ENCODE results near the gene ZFYVE28.

ZFYVE28 gene

DNA sequence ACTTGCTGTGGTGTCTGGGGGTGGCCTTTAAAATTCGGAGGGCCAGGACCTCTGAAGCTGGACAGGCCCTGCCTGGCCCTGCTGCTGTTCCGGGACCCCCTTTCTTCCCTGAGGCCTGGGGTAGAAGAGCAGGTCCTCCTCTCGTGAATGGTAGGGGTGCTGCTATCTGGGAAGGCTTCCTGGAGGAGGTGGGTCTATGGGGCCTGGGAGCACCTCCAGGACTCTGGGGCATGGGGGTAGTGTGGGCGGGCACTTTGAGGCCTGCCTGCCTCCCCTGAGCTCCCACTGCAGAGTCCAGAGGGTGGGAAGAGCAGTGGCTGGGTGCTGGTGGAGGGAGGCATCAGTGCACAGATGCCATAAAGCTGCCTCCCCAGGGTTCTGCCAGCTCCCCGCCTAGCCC, 151.6 kb downstream of the ZFYVE28 start:
- no peak for DNase-seq

DNA sequence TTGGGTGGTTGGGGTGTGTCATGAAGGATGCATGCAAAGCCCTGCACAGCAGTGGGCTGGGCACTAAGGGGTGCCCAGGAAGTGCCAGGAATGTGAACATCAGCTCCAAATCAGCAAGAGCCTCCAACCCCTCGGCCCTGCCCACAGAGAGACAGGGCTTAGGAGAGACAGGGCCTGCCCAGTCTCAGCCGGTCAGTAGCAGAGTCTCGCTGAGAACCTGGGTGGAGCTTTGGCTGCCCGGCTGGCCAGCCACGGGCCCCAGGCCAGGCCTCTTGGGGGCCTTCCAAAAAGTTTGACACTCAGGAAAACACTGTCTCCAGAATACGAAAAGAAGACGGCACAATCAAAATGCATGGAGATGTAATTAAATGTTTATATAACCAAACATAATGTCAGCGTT, 152.3 kb downstream of the ZFYVE28 start:
- no peak for DNase-seq

DNA sequence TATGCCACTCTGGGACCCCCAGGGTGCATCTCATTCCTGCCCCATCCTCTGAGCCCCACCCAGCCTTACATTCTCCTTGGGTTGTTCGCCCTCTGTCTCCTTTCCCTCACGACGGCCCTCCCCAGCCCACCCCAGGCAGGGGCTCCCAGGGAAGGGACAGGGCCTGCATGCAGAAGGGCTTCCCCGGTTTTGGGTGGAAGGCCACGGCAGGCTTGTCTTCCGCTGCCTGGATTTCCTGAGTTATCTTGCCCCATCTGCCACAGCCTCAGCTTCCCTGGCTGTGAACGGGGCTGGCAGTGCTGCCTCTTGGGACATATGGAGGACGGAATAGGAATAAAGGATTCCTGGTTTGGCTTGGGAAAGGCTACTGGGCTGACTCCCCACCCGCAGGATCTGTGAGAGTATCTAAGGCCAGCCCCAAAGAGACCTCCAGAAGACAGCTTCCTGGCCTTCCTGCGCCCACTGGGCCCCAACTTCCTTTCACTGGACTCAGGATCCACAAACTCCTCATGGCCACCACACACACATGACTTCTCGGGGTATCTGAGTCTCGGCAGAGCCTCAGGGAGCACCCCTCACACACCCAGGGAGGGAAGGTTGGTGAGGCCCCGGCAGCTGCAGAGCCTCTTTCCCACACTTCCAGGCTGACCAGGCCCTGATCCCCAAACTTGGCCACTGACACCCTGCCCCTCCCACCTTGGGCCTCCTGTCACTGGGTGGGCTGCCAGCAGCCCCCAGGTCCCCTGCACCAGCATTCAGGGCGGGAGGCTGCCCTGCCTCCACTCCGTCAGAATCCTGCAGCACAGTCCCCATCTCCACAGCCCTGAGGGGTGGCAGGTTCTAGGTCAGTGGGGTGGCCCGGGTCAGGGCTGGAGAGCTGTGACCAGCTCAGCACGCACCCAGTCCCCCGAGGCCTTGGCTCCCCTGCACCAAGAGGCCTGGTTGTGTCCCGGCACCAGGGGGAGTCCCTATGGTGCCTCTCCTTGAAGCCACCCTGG, 153.0 kb downstream of the ZFYVE28 start:
- DNase-seq: no peak

DNA sequence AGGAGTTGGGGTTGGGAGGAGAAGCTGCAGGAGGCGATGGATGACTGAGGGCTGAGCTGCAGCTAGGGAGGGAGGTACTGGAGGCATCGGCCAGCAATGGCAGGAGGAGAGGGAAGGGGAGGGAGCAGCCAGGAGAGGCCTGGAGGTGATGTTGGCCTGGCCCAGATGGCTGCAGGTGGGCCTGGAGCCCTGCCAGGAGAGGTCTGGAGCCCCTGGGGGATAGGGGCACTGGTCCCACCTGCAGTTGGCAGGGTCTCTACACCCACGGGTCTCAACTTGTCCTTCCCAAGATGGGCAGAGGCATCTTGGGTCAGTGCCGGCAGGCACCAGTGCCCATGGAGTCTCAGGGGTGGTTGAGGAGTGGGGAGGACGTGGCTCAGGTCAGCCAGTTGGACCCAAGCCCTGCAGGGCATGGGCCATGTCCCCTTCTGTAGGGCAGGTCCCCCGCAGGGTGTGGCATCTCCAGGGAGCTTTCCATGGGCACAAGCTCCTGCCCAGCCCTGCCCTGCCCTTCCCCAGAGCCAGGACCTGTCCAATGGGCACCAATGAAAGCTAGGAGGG, 153.9 kb downstream of the ZFYVE28 start:
- DNase-seq: no peak

DNA sequence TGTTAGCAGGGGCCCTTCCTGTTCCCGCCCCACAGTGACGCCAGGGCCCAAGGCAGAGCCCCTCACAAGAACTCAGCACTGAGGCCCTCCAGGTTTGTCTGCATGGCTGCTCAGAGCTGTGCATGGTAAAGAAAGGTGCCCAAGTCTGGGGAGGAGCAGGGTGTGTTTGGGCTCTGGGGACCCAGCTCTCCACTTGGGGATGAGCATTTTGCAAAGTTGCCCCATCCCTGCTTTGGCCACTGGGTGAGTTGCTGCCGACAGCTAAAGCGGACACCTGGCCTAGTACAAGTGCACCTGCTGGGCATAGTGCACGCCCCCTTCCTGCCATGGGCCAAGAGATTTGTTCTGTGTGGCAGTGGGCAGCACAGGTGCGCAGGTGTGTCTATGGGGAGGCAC, 154.5 kb downstream of the ZFYVE28 start:
- no peak for DNase-seq

DNA sequence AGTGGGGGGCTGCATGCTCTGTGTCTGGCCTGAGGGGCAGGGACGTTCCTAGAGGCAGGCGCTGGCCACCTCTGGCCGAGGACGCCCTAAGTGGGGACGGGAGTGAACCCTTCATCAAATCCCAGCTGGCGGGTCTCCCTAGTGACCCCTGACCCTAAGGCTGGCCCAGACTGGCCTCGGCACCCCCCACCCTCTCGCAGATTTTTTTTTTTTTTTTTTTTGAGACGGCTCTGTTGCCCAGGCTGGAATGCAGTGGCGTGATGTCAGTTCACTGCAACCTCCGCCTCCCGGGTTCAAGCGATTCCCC, 155.5 kb downstream of the ZFYVE28 start:
- no peak for DNase-seq

DNA sequence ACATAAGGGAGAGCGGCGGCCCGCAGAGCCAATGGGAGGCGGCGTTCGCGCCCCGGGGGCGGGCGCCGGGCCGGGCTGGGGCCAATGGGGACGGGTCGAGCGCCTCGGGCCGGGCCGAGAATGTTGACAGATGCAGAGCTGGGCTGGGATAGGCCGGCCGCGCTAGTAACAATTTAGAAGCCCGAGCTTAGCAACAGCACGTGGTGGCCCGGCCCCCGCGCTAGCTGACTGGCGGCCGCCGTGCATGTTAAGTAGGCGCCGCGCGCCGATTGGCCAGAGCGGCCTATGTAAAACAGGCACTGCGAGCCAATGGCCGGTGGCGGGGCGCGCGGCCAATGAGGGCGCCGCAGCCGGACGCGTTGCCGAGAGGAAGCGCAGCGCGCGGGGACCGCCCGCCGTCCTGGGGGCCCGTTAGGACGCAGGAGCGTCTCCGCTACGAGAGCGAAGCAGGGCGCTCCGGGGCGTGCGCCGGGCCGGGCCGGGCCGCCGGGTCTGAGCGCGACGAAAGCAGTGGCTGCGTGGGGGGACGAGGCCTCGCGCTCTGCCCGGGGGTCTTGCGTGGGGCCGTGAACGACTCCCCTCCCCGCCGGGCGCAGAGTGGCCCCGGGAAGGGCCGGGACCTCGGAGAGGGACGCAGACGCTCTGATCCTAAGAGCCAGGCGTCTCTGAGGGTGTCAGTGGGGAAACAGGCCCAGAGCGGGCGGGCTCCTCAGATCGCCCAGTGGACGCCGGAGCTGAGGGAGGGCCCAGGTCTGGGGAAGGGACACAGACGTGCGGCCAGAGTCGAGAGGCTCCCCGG, 156.1 kb downstream of the ZFYVE28 start:
- DNase-seq: peak; percentile 99

DNA sequence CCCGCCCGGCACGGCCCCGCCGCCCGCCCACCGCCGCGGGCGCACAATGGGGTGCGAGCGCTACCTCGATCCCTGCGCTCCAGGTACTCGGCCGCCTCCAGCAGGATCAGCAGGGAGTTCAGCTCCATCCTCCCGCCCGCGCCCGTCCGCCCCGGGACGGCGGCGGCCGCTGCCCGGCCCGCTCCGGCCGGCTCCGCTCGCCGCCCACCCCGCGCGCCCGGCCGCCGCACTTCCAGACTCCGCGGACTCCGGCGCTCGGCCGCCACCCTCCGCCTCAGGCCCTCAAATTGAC, 156.6 kb downstream of the ZFYVE28 start, which contains the start of gene MXD4:
MXD4 (minus strand) TSS at position 257 of the 292 bp plus-strand sequence; CDS start at position 128, 129 bp downstream.
- DNase-seq: no peak

DNA sequence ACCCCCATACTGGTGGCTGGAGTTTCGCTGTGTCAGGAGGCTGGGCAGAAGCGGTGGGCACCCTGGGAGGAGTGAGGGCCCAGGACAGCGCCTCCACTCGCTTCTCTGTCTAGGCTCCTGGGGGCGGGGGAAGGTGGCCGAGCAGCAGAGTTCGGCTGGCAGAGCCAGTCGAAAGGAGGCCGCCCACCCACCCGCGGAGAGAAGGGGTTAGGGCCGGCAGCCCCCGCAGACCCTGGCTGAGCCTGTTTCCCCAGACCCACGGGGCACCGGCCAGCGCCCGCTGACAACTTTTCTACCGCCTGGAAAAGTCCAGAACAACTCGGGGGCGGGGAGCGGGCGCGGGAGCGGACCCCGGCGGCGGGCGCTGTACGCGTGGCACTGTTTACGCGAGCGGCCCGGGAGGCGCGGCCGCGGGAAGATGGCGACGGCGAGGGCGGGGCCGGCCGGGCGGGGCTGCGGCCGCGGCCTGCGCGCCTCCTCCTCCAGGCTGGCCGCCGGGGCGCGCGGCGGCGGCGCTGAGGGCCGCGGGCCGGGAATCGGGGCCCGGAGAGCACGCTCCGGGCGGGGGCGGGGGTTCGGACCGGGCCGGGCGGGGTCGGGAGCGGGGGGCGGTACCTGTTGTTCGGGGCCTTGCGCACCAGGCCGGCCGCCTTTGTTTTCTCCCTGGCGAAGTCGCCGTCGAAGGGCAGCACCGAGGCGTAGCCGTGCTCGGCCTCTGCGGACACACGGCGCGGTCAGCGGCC, 157.2 kb downstream of the ZFYVE28 start:
- DNase-seq: peak; percentile 55

DNA sequence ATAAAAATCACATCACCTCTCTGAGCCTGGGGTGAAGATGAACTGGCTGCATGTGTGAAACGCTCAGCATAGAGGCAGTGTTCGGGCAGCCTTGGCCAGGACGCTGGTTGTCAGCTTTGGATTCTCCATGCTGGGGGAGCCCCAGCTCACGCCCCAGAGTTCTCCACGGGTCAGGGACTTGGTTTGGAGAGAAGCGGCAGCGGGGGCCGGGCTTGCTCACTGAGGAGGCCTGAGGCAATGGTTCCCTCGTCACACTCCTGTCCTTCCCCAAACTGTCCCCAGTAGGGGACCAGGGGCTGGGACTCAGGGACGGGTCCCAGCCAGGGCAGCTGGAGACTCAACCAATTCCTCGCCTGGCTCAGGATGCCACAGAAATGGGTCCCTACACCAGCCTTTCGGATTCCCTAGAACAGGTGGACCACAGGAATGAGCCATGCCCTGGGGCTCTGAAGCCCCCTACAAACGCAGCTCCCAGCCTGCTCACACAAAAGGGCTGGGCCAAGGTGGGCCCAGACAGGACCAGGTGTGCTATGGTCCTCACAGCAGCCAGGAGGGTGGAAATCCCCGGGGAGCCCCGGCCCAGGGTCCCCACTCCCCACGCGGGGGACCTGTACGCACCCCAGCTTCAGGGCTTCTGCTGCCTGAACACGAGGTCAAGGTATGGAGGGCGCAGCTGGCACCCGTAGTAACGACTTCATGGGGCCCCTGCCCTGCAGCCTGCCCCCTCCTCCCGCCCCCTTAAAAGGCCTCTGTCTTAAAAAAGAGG, 157.9 kb downstream of the ZFYVE28 start:
- DNase-seq: no peak

DNA sequence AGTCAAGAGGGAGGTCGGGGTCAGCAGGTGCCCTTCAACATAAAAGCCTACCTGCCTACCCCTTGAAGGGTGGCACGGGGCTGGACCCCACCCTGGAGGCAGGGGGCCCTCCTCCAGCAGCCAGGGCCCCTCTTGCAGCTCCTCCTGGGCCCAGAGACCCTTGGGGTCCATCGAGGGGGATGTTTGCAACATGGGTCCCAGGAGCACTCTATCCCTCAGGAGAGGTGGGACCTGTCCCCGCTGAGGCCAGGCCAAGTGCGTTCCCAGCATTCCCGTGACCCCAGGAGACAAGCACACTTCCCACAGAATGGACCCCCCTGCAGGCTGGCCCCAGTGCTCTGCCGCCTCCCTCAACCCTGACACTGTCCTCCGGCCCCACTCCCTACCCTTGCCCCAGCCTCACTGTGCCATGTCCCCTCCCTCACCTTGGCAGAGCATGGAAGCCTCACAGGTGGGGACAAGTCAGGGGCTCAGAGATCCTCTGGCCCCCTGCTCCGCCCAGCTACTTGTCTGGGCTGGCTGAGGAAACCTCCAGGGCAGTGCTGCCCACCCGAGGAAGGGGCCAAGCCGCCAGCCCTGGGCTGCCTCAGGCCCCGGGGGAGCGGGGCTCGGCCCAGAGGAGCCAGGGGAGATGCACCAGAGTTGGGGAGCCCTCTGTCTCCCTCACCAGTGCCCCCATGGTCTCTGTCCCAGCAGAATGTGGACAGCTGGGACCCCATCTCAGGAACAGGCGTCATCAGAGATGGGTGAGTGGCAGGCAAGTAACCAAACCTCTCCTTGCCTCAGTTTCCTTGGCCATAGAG, 158.7 kb downstream of the ZFYVE28 start:
- DNase-seq: no peak

DNA sequence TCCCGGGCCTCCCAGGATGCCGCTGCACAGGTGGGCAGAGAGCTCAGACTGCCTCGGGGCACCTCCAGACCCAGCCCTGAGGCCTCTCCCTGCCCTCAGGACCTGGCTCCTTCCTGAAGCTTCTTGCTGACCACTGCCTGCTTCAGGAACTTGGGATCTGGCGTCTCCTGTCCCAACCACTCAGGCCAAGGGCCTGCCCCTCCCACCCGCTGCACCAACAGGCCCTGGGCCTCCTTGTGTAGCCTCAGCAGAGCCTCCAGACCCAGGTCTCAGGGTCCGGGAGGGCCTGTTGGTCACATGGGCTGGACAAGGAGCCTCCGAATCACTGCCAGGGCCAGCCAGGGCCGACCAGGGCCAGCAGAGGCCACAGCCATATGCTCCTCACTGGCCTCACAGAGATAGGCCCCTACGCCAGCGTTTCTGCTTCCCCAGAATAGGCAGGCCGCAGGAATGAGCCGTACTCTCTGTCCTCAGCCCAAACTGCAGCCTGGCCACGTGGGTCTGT, 159.4 kb downstream of the ZFYVE28 start:
- no peak for DNase-seq

DNA sequence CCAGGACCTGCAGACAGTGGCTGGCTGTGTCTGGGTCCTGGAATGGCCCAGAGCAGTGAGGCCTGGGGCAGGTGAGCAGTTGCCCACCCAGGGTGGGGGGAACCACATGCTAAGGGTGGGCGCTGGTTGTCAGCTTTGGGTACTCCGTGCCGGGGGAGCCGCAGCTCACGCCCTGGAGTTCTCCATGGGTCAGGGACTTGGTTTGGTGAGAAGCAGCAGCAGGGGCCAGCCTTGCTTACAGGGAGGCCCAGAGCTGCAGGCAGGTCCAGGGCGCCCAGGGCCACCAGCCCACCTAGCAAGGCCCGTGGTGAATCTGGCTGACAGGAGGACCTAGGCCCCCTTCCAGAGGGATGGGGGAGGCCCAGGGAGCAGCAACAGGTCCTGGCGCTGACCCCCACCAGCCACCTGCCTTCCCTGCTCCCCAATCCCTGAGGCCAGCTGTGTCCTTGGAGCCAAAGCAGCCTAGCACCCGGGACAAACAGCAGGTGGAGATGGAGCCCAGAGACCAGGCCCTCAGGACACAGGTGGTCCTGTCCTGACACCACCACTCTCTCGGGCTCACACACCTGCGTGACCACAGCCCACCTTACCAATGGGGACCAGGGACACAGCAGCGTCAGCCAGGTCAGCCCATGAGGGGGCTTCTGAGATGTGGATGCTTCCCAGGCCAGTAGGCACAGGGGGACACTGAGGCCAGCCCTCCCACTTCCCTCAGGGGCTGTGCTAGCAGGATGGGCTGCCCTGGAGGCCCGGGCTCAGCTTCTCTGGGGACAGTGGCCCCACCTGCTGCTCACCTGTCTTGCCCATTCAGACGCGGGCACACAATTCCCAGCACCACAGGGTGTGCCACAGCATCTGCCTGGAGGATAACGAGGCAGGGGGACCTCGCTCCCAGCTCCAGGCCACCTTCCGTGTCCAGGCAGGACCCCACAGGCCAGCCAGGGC, 160.1 kb downstream of the ZFYVE28 start:
- DNase-seq: no peak

DNA sequence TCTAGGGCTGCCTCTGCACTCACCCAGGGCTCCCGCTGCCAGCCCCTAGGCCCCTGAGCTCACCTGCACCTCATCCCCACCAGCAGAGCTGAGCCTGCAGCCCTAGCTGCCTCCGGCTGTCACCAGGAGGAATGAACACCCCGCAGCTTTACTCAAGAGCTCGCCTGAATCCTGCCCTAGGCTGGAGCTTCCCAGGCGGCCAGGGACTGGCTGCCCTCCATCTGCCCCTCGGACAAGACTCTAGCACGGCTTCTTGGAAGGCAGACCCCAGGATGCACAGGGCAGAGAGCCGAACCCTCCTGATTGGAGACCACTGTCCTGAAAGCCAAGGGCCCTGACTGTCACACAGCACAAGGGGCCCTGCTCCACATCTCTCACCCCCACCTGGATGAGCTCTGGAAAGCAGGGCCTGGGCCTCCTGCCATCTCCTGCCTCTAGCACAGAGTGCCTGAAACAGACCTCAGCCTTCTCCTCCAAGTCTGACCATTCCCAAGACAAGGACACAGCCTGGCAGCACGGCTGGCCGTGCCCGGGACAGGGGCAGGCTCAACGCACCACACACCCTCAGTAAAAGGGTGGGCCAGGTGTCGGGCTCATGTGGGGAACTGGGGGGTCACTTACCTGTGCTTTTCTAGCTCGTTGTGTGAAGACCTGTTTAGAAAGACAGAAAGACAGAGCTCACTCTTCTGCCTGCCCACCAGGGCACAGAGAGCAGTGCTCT, 160.9 kb downstream of the ZFYVE28 start:
- no peak for DNase-seq

DNA sequence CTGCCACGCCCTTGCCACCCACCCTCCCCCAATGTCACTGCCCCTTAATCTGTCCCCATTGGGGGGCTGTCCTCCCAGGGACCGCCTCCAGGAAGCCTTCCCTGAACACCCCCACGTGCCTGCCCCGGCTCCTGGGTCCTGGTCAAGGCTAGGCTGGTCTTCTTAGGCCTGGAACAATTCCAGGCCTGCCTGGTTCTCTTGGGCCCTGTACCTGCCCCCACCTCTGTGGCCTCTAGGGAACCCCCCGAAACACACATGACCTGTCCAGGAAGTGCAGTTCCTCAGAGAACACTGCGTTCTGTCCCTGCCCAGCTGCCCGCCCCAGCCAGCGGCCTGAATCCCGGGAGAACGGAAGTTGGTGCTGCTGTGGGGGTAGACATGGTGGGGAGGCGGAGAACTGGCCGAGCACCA, 161.7 kb downstream of the ZFYVE28 start:
- DNase-seq: no peak

DNA sequence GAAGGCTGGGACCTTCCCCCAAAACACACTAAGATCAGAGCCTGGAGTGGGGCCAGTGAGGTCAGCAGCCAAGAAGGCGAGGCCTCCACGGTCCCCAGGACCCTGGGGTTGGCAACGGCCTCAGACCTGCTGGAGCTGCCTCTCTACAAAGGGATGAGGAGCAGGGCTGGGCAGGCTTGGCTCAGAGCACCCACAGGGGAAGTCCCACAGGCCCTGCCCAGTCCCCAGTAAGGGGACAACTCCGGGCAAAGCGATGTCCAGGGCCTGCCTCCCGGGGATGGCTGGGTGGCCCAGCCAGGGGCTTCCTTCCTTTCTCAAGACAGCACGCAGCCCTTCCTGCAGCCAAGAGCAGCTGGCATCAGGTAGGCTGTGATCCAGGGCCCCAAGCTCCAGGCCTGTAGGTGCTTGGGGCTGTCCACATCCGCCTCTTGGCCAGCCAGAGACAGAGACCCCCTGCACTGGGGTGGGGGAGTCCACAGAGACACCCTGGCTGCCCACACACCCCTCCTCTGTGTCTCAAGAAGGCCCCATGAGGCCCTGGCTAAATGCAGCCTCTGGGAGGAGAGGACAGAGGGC, 162.2 kb downstream of the ZFYVE28 start:
- no peak for DNase-seq

DNA sequence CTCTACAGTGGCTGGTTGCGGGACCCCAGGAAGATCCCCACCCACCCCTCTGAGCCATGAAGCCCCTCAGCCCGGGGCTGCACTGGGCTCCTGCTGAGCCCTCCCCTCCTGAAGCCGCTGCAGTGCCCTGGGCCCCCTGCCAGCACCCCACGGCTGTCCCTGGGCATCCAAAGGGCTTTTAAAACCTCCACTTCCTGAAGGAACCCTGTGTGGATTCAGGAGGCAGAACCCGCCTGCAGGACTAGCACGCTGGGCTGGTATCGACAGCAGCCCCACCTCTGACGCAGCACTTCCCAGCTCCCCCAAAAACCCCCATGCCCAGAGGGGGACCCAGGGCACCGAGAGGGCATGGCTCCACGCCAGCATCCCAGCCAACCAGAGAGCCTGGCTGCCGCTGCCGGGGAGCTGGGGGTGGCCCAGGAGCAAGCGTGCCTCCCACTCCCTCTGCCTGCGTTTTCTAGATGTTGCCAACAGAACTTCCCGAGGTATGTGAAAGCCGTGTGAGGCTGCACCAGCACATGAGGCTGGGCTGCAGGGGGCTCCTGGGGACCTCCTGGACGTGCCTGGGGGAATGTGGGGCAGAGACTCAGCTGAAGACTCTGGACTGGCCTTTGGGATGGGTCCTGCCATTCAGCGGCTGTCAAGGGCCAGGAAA, 162.8 kb downstream of the ZFYVE28 start:
- no peak for DNase-seq

All from CD4-positive, alpha-beta T cell treated with Interleukin-10 for 1 hour (primary cell).